ENCODE data around the gene SLC22A31.
A peak's percentile ranks its signal among the peaks of the same experiment; 100 is the strongest.

SLC22A31 gene

GRCh38 chr16:89201439-89202377 lies 1.4 kb upstream of the SLC22A31 start:
- no peak for TF ChIP-seq CTCF (IDR thresholded peaks at IDR 0.05)
- no peaks in the 10 kb centered on the region for H3K9me3 ChIP-seq
- peaks cover 0 to 77% of the 10 kb centered on the region in 2 donors for H3K27me3 ChIP-seq
- no peak overlapping the region for H3K27ac ChIP-seq
- intact Hi-C loops (cut with DNase I; ENCODE audit: low total_unique reads), result no loop called here
- H3K36me3 ChIP-seq, result no peaks in the 10 kb centered on the region
- DNase-seq, result no peak
- H3K4me3 ChIP-seq, result peak overlapping the region; percentile 2 to 17
- peaks cover 0 to 18% (median 6%) of the 10 kb centered on the region in 4 donors for H3K4me1 ChIP-seq

- intact Hi-C loops (cut with DNase I; ENCODE audit: low total_unique reads), result no loop called here
Measured at GRCh38 chr16:89200850-89201411, 594 bp upstream of the SLC22A31 start.

GRCh38 chr16:89199241-89200123 lies 855 bp downstream of the SLC22A31 start:
- no peak overlapping the region for H3K4me3 ChIP-seq
- H3K27me3 ChIP-seq, result peaks cover 0 to 69% of the 10 kb centered on the region in 2 donors
- no peaks in the 10 kb centered on the region for H3K9me3 ChIP-seq
- H3K27ac ChIP-seq, result no peak overlapping the region
- intact Hi-C loops (cut with DNase I; ENCODE audit: low total_unique reads), result no loop called here
- no peak for TF ChIP-seq CTCF (IDR thresholded peaks at IDR 0.05)
- H3K36me3 ChIP-seq, result no peaks in the 10 kb centered on the region
- peaks cover 0 to 18% (median 6%) of the 10 kb centered on the region in 4 donors for H3K4me1 ChIP-seq
- DNase-seq, result no peak

More at GRCh38 chr16:89200850-89201411, 594 bp upstream of the SLC22A31 start:
- H3K36me3 ChIP-seq, result no peaks in the 10 kb centered on the region
- peaks cover 0 to 71% of the 10 kb centered on the region in 2 donors for H3K27me3 ChIP-seq
- peak overlapping the region; percentile 2 to 17 for H3K4me3 ChIP-seq
- H3K27ac ChIP-seq, result no peak overlapping the region
- peaks cover 0 to 18% (median 6%) of the 10 kb centered on the region in 4 donors for H3K4me1 ChIP-seq
- no peak for TF ChIP-seq CTCF (IDR thresholded peaks at IDR 0.05)
- DNase-seq, result no peak
- no peaks in the 10 kb centered on the region for H3K9me3 ChIP-seq

- DNase-seq, result no peak
- peaks cover 0 to 67% of the 10 kb centered on the region in 2 donors for H3K27me3 ChIP-seq
- H3K4me1 ChIP-seq, result peaks cover 0 to 18% (median 6%) of the 10 kb centered on the region in 4 donors
- H3K36me3 ChIP-seq, result no peaks in the 10 kb centered on the region
- no peak overlapping the region for H3K27ac ChIP-seq
- TF ChIP-seq CTCF (IDR thresholded peaks at IDR 0.05), result no peak
- H3K4me3 ChIP-seq, result no peak overlapping the region
- intact Hi-C loops (cut with DNase I; ENCODE audit: low total_unique reads), result no loop called here
- no peaks in the 10 kb centered on the region for H3K9me3 ChIP-seq
Measured at GRCh38 chr16:89198417-89199240, 1.7 kb downstream of the SLC22A31 start.
